Left ventricle myocardium inferior (tissue), 1 donor: ENCODE results near the gene IFI27L2. TPM values are rescaled to one million over a fixed set of nuclear protein-coding genes. Genes with fewer than 3 reads are reported as not detected.

Experiments
- DNase-seq: peaks from one replicate; pipeline ENCODE4 v3.0.0-alpha.2; 2020
- H3K27ac ChIP-seq: fragments of 200-600 bp; replicated peaks from 2 replicates; pipeline ENCODE4 v1.8.0; 2021
- H3K27me3 ChIP-seq: fragments of 200-600 bp; 2 replicates; pipeline ENCODE4 v1.8.0; 2021; ENCODE audit warnings: low read depth
- H3K36me3 ChIP-seq: fragments of 200-600 bp; 2 replicates; pipeline ENCODE4 v1.8.0; 2021
- H3K4me1 ChIP-seq: fragments of 200-600 bp; 2 replicates; pipeline ENCODE4 v1.8.0; 2021
- H3K4me3 ChIP-seq: fragments of 200-600 bp; 2 replicates; pipeline ENCODE4 v1.8.0; 2021; ENCODE audit warnings: mild to moderate bottlenecking, moderate library complexity
- H3K9me3 ChIP-seq: fragments of 200-600 bp; replicated peaks from 2 replicates; pipeline ENCODE4 v1.8.0; 2021
- CTCF ChIP-seq: fragments of 200-600 bp; IDR thresholded peaks from 2 replicates; pipeline ENCODE4 v1.8.0; 2021; ENCODE audit warnings: antibody characterized with exemption, mild to moderate bottlenecking, borderline replicate concordance
- intact Hi-C: fragments of 100-400 bp; cut with micrococcal nuclease; formaldehyde crosslinking; loops from one replicate; pipeline ENCODE4 v1.11.0; 2022
- total RNA-seq: library from RNA; stranded (reverse); fragmentation: NEBNext Ultra II Directional; extraction: Animal tissue kit (Norgen Biotek cat#: 25700); gene quantifications from one replicate; pipeline ENCODE4 v1.2.1, GENCODE V29; 2021
- donor health status: DM: no; HTN: yes; CAD: no; lungs with severe emphysema.

Gene IFI27L2
- total RNA-seq, 1 donor from 2014 or later = 56.6 TPM

GRCh38 chr14:94111276-94112095, 17.9 kb downstream of the IFI27L2 start:
- peak overlapping the region; percentile 69 for H3K4me3 ChIP-seq
- TF ChIP-seq CTCF = no peak
- no peaks in the 10 kb centered on the region for H3K27me3 ChIP-seq
- H3K4me1 ChIP-seq = peaks cover 55% of the 10 kb centered on the region
- intact Hi-C loops = no loop called here
- H3K36me3 ChIP-seq = no peaks in the 10 kb centered on the region
- no peak for DNase-seq
- H3K9me3 ChIP-seq = no peaks in the 10 kb centered on the region
- H3K27ac ChIP-seq = peak overlapping the region; percentile 89

- Histone ChIP-seq H3K36me3 (no peaks in the 10 kb centered on the region), H3K9me3 (no peaks in the 10 kb centered on the region), H3K27me3 (no peaks in the 10 kb centered on the region), H3K4me3 (peak within 1 kb of the TSS; percentile 69), H3K4me1 (peaks cover 53% of the 10 kb centered on the region), H3K27ac (peak within 1 kb of the TSS; percentile 89)
- no peak for TF ChIP-seq CTCF
- intact Hi-C loops = no loop called here
- DNase-seq = peak; percentile 41
Measured at GRCh38 chr14:94110552-94111181, 18.7 kb downstream of the IFI27L2 start, which contains the start of gene IFI27. IFI27 (plus strand) TSS chr14:94110736.

- peak overlapping the region; percentile 89 for H3K27ac ChIP-seq
- H3K4me3 ChIP-seq = peak overlapping the region; percentile 69
- peaks cover 45% of the 10 kb centered on the region for H3K4me1 ChIP-seq
- no peaks in the 10 kb centered on the region for H3K9me3 ChIP-seq
- DNase-seq = no peak
- no peak for TF ChIP-seq CTCF
- no peaks in the 10 kb centered on the region for H3K36me3 ChIP-seq
- intact Hi-C loops = no loop called here
- H3K27me3 ChIP-seq = no peaks in the 10 kb centered on the region
Measured at GRCh38 chr14:94109915-94110250, 19.5 kb downstream of the IFI27L2 start.

- Histone ChIP-seq H3K4me1 (peaks cover 5% of the 10 kb centered on the region), H3K27me3 (no peaks in the 10 kb centered on the region), H3K36me3 (no peaks in the 10 kb centered on the region), H3K4me3 (no peak overlapping the region), H3K9me3 (no peaks in the 10 kb centered on the region), H3K27ac (no peak overlapping the region)
- DNase-seq = no peak
- intact Hi-C loops = no loop called here
- TF ChIP-seq CTCF = no peak
Measured at GRCh38 chr14:94104731-94105130, 24.7 kb downstream of the IFI27L2 start.

GRCh38 chr14:94103554-94104150, 25.8 kb downstream of the IFI27L2 start:
- Histone ChIP-seq H3K4me3 (no peak overlapping the region), H3K9me3 (no peaks in the 10 kb centered on the region), H3K27me3 (no peaks in the 10 kb centered on the region), H3K4me1 (no peaks in the 10 kb centered on the region), H3K36me3 (no peaks in the 10 kb centered on the region), H3K27ac (no peak overlapping the region)
- intact Hi-C loops = no loop called here
- TF ChIP-seq CTCF = no peak
- DNase-seq = no peak
